Activated CD4-positive, alpha-beta T cell treated with anti-CD3 and anti-CD28 coated beads, Interleukin-2, amount 10 ng/mL, durations not matched to agents 7 days and 5 days (primary cell): ENCODE data around the gene GPN1. TPM values are rescaled to one million over a fixed set of nuclear protein-coding genes. Genes with fewer than 3 reads are reported as not detected.
A peak's percentile ranks its signal among the peaks of the same experiment; 100 is the strongest.
"Not testable (repeated sequence)": the region's sequence is repeated elsewhere in the genome, so short reads cannot be mapped to it uniquely, and the experiment has no call there.

ENCODE experiments used
- CTCF ChIA-PET: fragments of 350-600 bp; sonication (Branson Sonifier 250); formaldehyde crosslinking; loops from one replicate; lab custom pipeline; 2021; ENCODE audit warnings: antibody characterized with exemption; lab: Charles Lee
- POLR2A ChIA-PET: fragments of 350-600 bp; sonication (Branson Sonifier 250); formaldehyde crosslinking; loops from one replicate; lab custom pipeline; 2021; ENCODE audit warnings: antibody characterized with exemption; lab: Charles Lee
- DNase-seq: peaks from one replicate; pipeline ENCODE4 v3.0.0-alpha.2; 2020
- H3K27ac Mint-ChIP-seq: one replicate; pipeline ENCODE4 v1.8.0; 2021; ENCODE audit warnings: mild to moderate bottlenecking, moderate library complexity, mixed read lengths
- H3K27me3 Mint-ChIP-seq: one replicate; pipeline ENCODE4 v1.8.0; 2021; ENCODE audit warnings: mixed read lengths
- H3K36me3 Mint-ChIP-seq: one replicate; pipeline ENCODE4 v1.8.0; 2021; ENCODE audit warnings: low read depth, mixed read lengths
- H3K4me1 Mint-ChIP-seq: one replicate; pipeline ENCODE4 v1.8.0; 2021; ENCODE audit warnings: mixed read lengths
- H3K4me3 Mint-ChIP-seq: one replicate; pipeline ENCODE4 v1.8.0; 2021; ENCODE audit warnings: mild to moderate bottlenecking, moderate library complexity, mixed read lengths
- H3K9me3 Mint-ChIP-seq: one replicate; pipeline ENCODE4 v1.8.0; 2021; ENCODE audit warnings: mixed read lengths
- total RNA-seq, 2 experiments: library from RNA; stranded (reverse); gene quantifications; one replicate each; pipeline ENCODE4 v1.2.3, GENCODE V29; 2021

Gene GPN1
- total RNA-seq, 2 experiments from 2014 or later = 36.3 to 44.1 TPM

- Mint-ChIP-seq H3K36me3 (peaks cover 62% of the 10 kb centered on the region), H3K4me1 (peaks cover 34% of the 10 kb centered on the region), H3K9me3 (peaks cover 23% of the 10 kb centered on the region), H3K27ac (peak overlapping the region; percentile 50)
- CTCF ChIA-PET = interaction anchor here (0.6 kb wide), 1 partner anchor 1194 kb away, joined by 3 read pairs; no protein-coding TSS in a partner anchor
- H3K27me3 Mint-ChIP-seq, POLR2A ChIA-PET, H3K4me3 Mint-ChIP-seq, DNase-seq: not testable (repeated sequence)
Observed at GRCh38 chr2:27595412-27595811, 33.4 kb upstream of the GPN1 start.

GRCh38 chr2:27596627-27597026 is 32.2 kb upstream of the GPN1 start:
- POLR2A ChIA-PET = interaction anchor here (0.7 kb wide), 1 partner anchor 11 kb away, joined by 3 read pairs; no protein-coding TSS in a partner anchor
- no peaks in the 10 kb centered on the region for H3K27me3 Mint-ChIP-seq
- CTCF ChIA-PET = interaction anchor here (1.0 to 1.3 kb wide), 3 partner anchors 11 to 22 kb away, joined by 3 to 4 read pairs (median 4); no protein-coding TSS in a partner anchor
- no peak overlapping the region for H3K27ac Mint-ChIP-seq
- H3K9me3 Mint-ChIP-seq = peaks cover 18% of the 10 kb centered on the region
- no peak for DNase-seq
- peaks cover 63% of the 10 kb centered on the region for H3K36me3 Mint-ChIP-seq
- no peak overlapping the region for H3K4me3 Mint-ChIP-seq
- H3K4me1 Mint-ChIP-seq = peaks cover 32% of the 10 kb centered on the region

GRCh38 chr2:27606611-27607010 is 22.2 kb upstream of the GPN1 start:
- DNase-seq = no peak
- POLR2A ChIA-PET = no interaction called here
- peaks cover 53% of the 10 kb centered on the region for H3K36me3 Mint-ChIP-seq
- CTCF ChIA-PET = no interaction called here
- no peaks in the 10 kb centered on the region for H3K9me3 Mint-ChIP-seq
- H3K4me3 Mint-ChIP-seq = no peak overlapping the region
- H3K4me1 Mint-ChIP-seq = no peaks in the 10 kb centered on the region
- H3K27ac Mint-ChIP-seq = no peak overlapping the region
- no peaks in the 10 kb centered on the region for H3K27me3 Mint-ChIP-seq

- Mint-ChIP-seq H3K4me3 (no peak overlapping the region), H3K9me3 (no peaks in the 10 kb centered on the region), H3K36me3 (peaks cover 50% of the 10 kb centered on the region), H3K27ac (no peak overlapping the region), H3K27me3 (no peaks in the 10 kb centered on the region), H3K4me1 (no peaks in the 10 kb centered on the region)
- no peak for DNase-seq
- ChIA-PET CTCF (interaction anchor here (0.7 to 1.5 kb wide), 2 partner anchors 12 to 14 kb away, joined by 3 to 5 read pairs; no protein-coding TSS in a partner anchor), POLR2A (no interaction called here)
Observed at GRCh38 chr2:27613985-27614384, 14.9 kb upstream of the GPN1 start.

- Mint-ChIP-seq H3K4me1 (no peaks in the 10 kb centered on the region), H3K27me3 (no peaks in the 10 kb centered on the region), H3K36me3 (peaks cover 55% of the 10 kb centered on the region), H3K27ac (no peak overlapping the region), H3K4me3 (no peak overlapping the region), H3K9me3 (no peaks in the 10 kb centered on the region)
- no peak for DNase-seq
- POLR2A ChIA-PET = no interaction called here
- CTCF ChIA-PET = no interaction called here
Observed at GRCh38 chr2:27615316-27615715, 13.5 kb upstream of the GPN1 start.

GRCh38 chr2:27621524-27621923 is 7.3 kb upstream of the GPN1 start:
- POLR2A ChIA-PET = no interaction called here
- CTCF ChIA-PET = interaction anchor here (2.3 kb wide), 1 partner anchor 62 kb away, joined by 11 read pairs; no protein-coding TSS in a partner anchor
- Mint-ChIP-seq H3K4me3 (no peak overlapping the region), H3K9me3 (no peaks in the 10 kb centered on the region), H3K27me3 (no peaks in the 10 kb centered on the region), H3K36me3 (peaks cover 62% of the 10 kb centered on the region), H3K4me1 (no peaks in the 10 kb centered on the region), H3K27ac (no peak overlapping the region)
- DNase-seq = no peak

- peaks cover 53% of the 10 kb centered on the region for H3K36me3 Mint-ChIP-seq
- no peaks in the 10 kb centered on the region for H3K4me1 Mint-ChIP-seq
- H3K9me3 Mint-ChIP-seq = no peaks in the 10 kb centered on the region
- ChIA-PET CTCF (no interaction called here), POLR2A (no interaction called here)
- H3K27me3 Mint-ChIP-seq = no peaks in the 10 kb centered on the region
- no peak overlapping the region for H3K27ac Mint-ChIP-seq
- no peak for DNase-seq
- no peak overlapping the region for H3K4me3 Mint-ChIP-seq
Observed at GRCh38 chr2:27622921-27623384, 5.9 kb upstream of the GPN1 start.

- CTCF ChIA-PET = no interaction called here
- peaks cover 40% of the 10 kb centered on the region for H3K36me3 Mint-ChIP-seq
Observed at GRCh38 chr2:27624943-27625342, 3.9 kb upstream of the GPN1 start.

GRCh38 chr2:27626323-27626722 is 2.5 kb upstream of the GPN1 start:
- H3K9me3 Mint-ChIP-seq, H3K27me3 Mint-ChIP-seq, DNase-seq, H3K4me3 Mint-ChIP-seq, H3K4me1 Mint-ChIP-seq, POLR2A ChIA-PET, H3K27ac Mint-ChIP-seq: not testable (repeated sequence)
- CTCF ChIA-PET = interaction anchor here (0.8 to 1.1 kb wide), 2 partner anchors 12 to 57 kb away, joined by 3 to 4 read pairs; no protein-coding TSS in a partner anchor
- peaks cover 41% of the 10 kb centered on the region for H3K36me3 Mint-ChIP-seq

More at GRCh38 chr2:27624943-27625342, 3.9 kb upstream of the GPN1 start:
- Mint-ChIP-seq H3K9me3 (no peaks in the 10 kb centered on the region), H3K4me1 (no peaks in the 10 kb centered on the region), H3K4me3 (no peak overlapping the region), H3K27ac (no peak overlapping the region), H3K27me3 (no peaks in the 10 kb centered on the region)
- POLR2A ChIA-PET = no interaction called here
- no peak for DNase-seq

- H3K27ac Mint-ChIP-seq, H3K27me3 Mint-ChIP-seq, DNase-seq, POLR2A ChIA-PET, H3K9me3 Mint-ChIP-seq, H3K4me3 Mint-ChIP-seq: not testable (repeated sequence)
- H3K4me1 Mint-ChIP-seq = peaks cover 12% of the 10 kb centered on the region
- peaks cover 41% of the 10 kb centered on the region for H3K36me3 Mint-ChIP-seq
- CTCF ChIA-PET = interaction anchor here (0.8 to 1.5 kb wide), 3 partner anchors 13 to 56 kb away, joined by 3 to 5 read pairs (median 4); no protein-coding TSS in a partner anchor
Observed at GRCh38 chr2:27626921-27627320, 1.9 kb upstream of the GPN1 start.

- Mint-ChIP-seq H3K27ac (no peak overlapping the region), H3K4me1 (peaks cover 18% of the 10 kb centered on the region), H3K9me3 (no peaks in the 10 kb centered on the region), H3K27me3 (no peaks in the 10 kb centered on the region), H3K4me3 (no peak overlapping the region), H3K36me3 (peaks cover 37% of the 10 kb centered on the region)
- POLR2A ChIA-PET = interaction anchor here (0.6 kb wide), 1 partner anchor 773 kb away, joined by 9 read pairs; no protein-coding TSS in a partner anchor
- DNase-seq = no peak
- CTCF ChIA-PET = interaction anchor here (0.6 to 1.7 kb wide), 7 partner anchors 11 to 363 kb away, joined by 3 to 6 read pairs (median 5); no protein-coding TSS in a partner anchor
Observed at GRCh38 chr2:27627963-27628766, 685 bp upstream of the GPN1 start.

- H3K27ac Mint-ChIP-seq, H3K9me3 Mint-ChIP-seq, H3K27me3 Mint-ChIP-seq, CTCF ChIA-PET, DNase-seq, H3K4me3 Mint-ChIP-seq: not testable (repeated sequence)
- peaks cover 22% of the 10 kb centered on the region for H3K4me1 Mint-ChIP-seq
- POLR2A ChIA-PET = interaction anchor here (0.6 kb wide), 1 partner anchor 1598 kb away, joined by 3 read pairs; no protein-coding TSS in a partner anchor
- H3K36me3 Mint-ChIP-seq = peaks cover 35% of the 10 kb centered on the region
Observed at GRCh38 chr2:27630257-27630656, 1.4 kb downstream of the GPN1 start.

GRCh38 chr2:27634291-27634690 is 5.4 kb downstream of the GPN1 start:
- CTCF ChIA-PET = no interaction called here
- H3K4me1 Mint-ChIP-seq = peaks cover 45% of the 10 kb centered on the region

More at GRCh38 chr2:27634291-27634690, 5.4 kb downstream of the GPN1 start:
- no peak for DNase-seq
- no peaks in the 10 kb centered on the region for H3K27me3 Mint-ChIP-seq
- peaks cover 62% of the 10 kb centered on the region for H3K36me3 Mint-ChIP-seq
- POLR2A ChIA-PET = no interaction called here
- no peak overlapping the region for H3K27ac Mint-ChIP-seq
- no peaks in the 10 kb centered on the region for H3K9me3 Mint-ChIP-seq
- H3K4me3 Mint-ChIP-seq = no peak overlapping the region
